ENCODE results near the gene PIN4. TPM values are rescaled to one million over a fixed set of nuclear protein-coding genes. Genes with fewer than 3 reads are reported as not detected.
A peak's percentile ranks its signal among the peaks of the same experiment; 100 is the strongest.
"Not testable (repeated sequence)": the region's sequence is repeated elsewhere in the genome, so short reads cannot be mapped to it uniquely, and the experiment has no call there.

Gene PIN4
- total RNA-seq, 1 donor from 2014 or later = 3.6 TPM

GRCh38 chrX:72169008-72169728, 12.4 kb upstream of the PIN4 start:
- H3K27me3 ChIP-seq = no peaks in the 10 kb centered on the region
- intact Hi-C loops (cut with DNase I) = no loop called here

GRCh38 chrX:72176289-72176688, 5.3 kb upstream of the PIN4 start:
- H3K4me3 ChIP-seq; H3K27ac ChIP-seq; intact Hi-C loops (cut with DNase I); H3K36me3 ChIP-seq; H3K4me1 ChIP-seq; DNase-seq (ENCODE audit: low spot score in 2 of 2); H3K27me3 ChIP-seq; H3K9me3 ChIP-seq: not testable (repeated sequence)

More at GRCh38 chrX:72169008-72169728, 12.4 kb upstream of the PIN4 start:
- Histone ChIP-seq H3K36me3 (no peaks in the 10 kb centered on the region), H3K9me3 (no peaks in the 10 kb centered on the region), H3K4me1 (no peaks in the 10 kb centered on the region), H3K27ac (no peak overlapping the region), H3K4me3 (no peak overlapping the region)
- DNase-seq (ENCODE audit: low spot score in 2 of 2) = no peak
- no peak for TF ChIP-seq CTCF (IDR thresholded peaks at IDR 0.05)

- Histone ChIP-seq H3K4me3 (no peak overlapping the region), H3K9me3 (no peaks in the 10 kb centered on the region), H3K27ac (no peak overlapping the region), H3K27me3 (no peaks in the 10 kb centered on the region), H3K36me3 (no peaks in the 10 kb centered on the region), H3K4me1 (no peaks in the 10 kb centered on the region)
- intact Hi-C loops (cut with DNase I) = no loop called here
- no peak for TF ChIP-seq CTCF (IDR thresholded peaks at IDR 0.05)
- DNase-seq (ENCODE audit: low spot score in 2 of 2) = no peak
Observed at GRCh38 chrX:72176981-72177380, 4.6 kb upstream of the PIN4 start.

- peak overlapping the region in 1 of 2 donors; percentile 71 for H3K4me3 ChIP-seq
- intact Hi-C loops (cut with DNase I) = loop anchor here (2.0 to 5.0 kb wide), 3 partner anchors 96 to 183 kb away; partner anchors contain the start of gene RPS4X
- TF ChIP-seq CTCF (IDR thresholded peaks at IDR 0.05) = no peak
- no peak for DNase-seq (ENCODE audit: low spot score in 2 of 2)
- H3K27ac ChIP-seq = peak overlapping the region in 1 of 2 donors; percentile 72
- no peaks in the 10 kb centered on the region for H3K9me3 ChIP-seq
- peaks cover 0 to 4% of the 10 kb centered on the region in 2 donors for H3K4me1 ChIP-seq
- no peaks in the 10 kb centered on the region for H3K27me3 ChIP-seq
- no peaks in the 10 kb centered on the region for H3K36me3 ChIP-seq
Observed at GRCh38 chrX:72180539-72180938, 1.0 kb upstream of the PIN4 start.

GRCh38 chrX:72182924-72183323, 1.4 kb downstream of the PIN4 start:
- DNase-seq (ENCODE audit: low spot score in 2 of 2) = no peak
- H3K27me3 ChIP-seq = no peaks in the 10 kb centered on the region
- peaks cover 0 to 10% of the 10 kb centered on the region in 2 donors for H3K36me3 ChIP-seq
- peak overlapping the region in 1 of 2 donors; percentile 71 for H3K4me3 ChIP-seq
- TF ChIP-seq CTCF (IDR thresholded peaks at IDR 0.05) = no peak
- intact Hi-C loops (cut with DNase I) = loop anchor here (5.0 kb wide), 2 partner anchors 166 to 186 kb away; no protein-coding TSS in a partner anchor
- peaks cover 0 to 4% of the 10 kb centered on the region in 2 donors for H3K4me1 ChIP-seq
- H3K9me3 ChIP-seq = no peaks in the 10 kb centered on the region
- H3K27ac ChIP-seq = no peak overlapping the region

GRCh38 chrX:72201836-72202536, 20.4 kb downstream of the PIN4 start:
- Histone ChIP-seq H3K4me1 (no peaks in the 10 kb centered on the region), H3K27me3 (no peaks in the 10 kb centered on the region), H3K36me3 (peaks cover 0 to 26% of the 10 kb centered on the region in 2 donors), H3K27ac (no peak overlapping the region), H3K9me3 (no peaks in the 10 kb centered on the region), H3K4me3 (no peak overlapping the region)
- TF ChIP-seq CTCF (IDR thresholded peaks at IDR 0.05) = no peak
- no peak for DNase-seq (ENCODE audit: low spot score in 2 of 2)
- intact Hi-C loops (cut with DNase I) = no loop called here
